ENCODE measurements around the gene DOCK11. TPM values are rescaled to one million over a fixed set of nuclear protein-coding genes. Genes with fewer than 3 reads are reported as not detected.
"Not testable (repeated sequence)": the region's sequence is repeated elsewhere in the genome, so short reads cannot be mapped to it uniquely, and the experiment has no call there.

The DOCK11 gene
- total RNA-seq, 2 experiments from 2014 or later = 27.0 to 34.7 TPM

DNA sequence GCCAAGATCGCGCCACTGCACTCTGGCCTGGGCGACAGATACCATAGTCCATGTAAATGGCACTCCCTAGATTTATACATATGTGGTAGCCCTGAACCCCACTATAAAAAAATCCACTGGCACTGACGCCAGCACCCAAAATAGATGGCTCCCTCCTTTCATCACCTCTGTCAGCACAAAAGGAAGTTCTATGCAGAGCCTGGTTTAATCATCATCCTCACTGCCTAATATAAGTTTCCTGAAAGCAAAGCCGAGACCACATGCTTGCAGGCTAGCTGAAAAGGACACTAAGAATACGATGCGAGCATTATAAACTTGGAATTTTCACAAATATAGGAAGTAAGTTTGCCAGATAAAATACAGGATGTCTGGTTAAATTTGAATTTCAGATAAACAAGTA, 27.5 kb upstream of the DOCK11 start:
- H3K9me2 ChIP-seq (ENCODE audit: insufficient read depth, low read length) = no peaks in the 10 kb centered on the region
- H3K4me2 ChIP-seq (ENCODE audit: low read length) = no peak overlapping the region
- no peak overlapping the region for H2AFZ ChIP-seq (ENCODE audit: low read length)
- no peaks in the 10 kb centered on the region for H3K4me1 ChIP-seq (ENCODE audit: insufficient read depth, low read length, poor library complexity, severe bottlenecking)
- TF ChIP-seq EZH2phosphoT487 (IDR thresholded peaks at IDR 0.05; ENCODE audit: borderline replicate concordance, low read depth, low read length) = no peak
- TF ChIP-seq, protein P1, sequence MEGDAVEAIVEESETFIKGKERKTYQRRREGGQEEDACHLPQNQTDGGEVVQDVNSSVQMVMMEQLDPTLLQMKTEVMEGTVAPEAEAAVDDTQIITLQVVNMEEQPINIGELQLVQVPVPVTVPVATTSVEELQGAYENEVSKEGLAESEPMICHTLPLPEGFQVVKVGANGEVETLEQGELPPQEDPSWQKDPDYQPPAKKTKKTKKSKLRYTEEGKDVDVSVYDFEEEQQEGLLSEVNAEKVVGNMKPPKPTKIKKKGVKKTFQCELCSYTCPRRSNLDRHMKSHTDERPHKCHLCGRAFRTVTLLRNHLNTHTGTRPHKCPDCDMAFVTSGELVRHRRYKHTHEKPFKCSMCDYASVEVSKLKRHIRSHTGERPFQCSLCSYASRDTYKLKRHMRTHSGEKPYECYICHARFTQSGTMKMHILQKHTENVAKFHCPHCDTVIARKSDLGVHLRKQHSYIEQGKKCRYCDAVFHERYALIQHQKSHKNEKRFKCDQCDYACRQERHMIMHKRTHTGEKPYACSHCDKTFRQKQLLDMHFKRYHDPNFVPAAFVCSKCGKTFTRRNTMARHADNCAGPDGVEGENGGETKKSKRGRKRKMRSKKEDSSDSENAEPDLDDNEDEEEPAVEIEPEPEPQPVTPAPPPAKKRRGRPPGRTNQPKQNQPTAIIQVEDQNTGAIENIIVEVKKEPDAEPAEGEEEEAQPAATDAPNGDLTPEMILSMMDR (conservative IDR thresholded peaks at IDR 0.05; ENCODE audit: low read length) = no peak
- ChIA-PET CTCF (ENCODE audit: unreplicated experiment) (no interaction called here), POLR2A (interaction anchor here (1.3 kb wide), 1 partner anchor 26 kb away, joined by 3 read pairs; no protein-coding TSS in a partner anchor)
- no peak overlapping the region for H3K4me3 ChIP-seq (ENCODE audit: low read depth, low read length, poor library complexity, severe bottlenecking)
- DNase-seq (ENCODE audit: low spot score) = no peak
- H3K36me3 ChIP-seq (ENCODE audit: insufficient read depth, low read length) = no peaks in the 10 kb centered on the region
- no peaks in the 10 kb centered on the region for H4K20me1 ChIP-seq (ENCODE audit: insufficient read depth, low read length)
- intact Hi-C loops (cut with micrococcal nuclease; ENCODE audit: unreplicated experiment) = no loop called here
- H3K9me3 ChIP-seq (ENCODE audit: low read length) = no peaks in the 10 kb centered on the region
- no peak overlapping the region for H3K27ac ChIP-seq (ENCODE audit: low read depth, low read length, poor library complexity, severe bottlenecking)
- no peaks in the 10 kb centered on the region for H3K79me2 ChIP-seq (ENCODE audit: insufficient read depth, low read depth, low read length)
- BruUV-seq (replicated peaks) = no TSS peak

- H3K79me2 ChIP-seq (ENCODE audit: insufficient read depth, low read depth, low read length); intact Hi-C loops (cut with micrococcal nuclease; ENCODE audit: unreplicated experiment); BruUV-seq (replicated peaks); H3K27ac ChIP-seq (ENCODE audit: low read depth, low read length, poor library complexity, severe bottlenecking); H4K20me1 ChIP-seq (ENCODE audit: insufficient read depth, low read length); H2AFZ ChIP-seq (ENCODE audit: low read length); H3K4me1 ChIP-seq (ENCODE audit: insufficient read depth, low read length, poor library complexity, severe bottlenecking); H3K36me3 ChIP-seq (ENCODE audit: insufficient read depth, low read length); H3K4me2 ChIP-seq (ENCODE audit: low read length); H3K9me3 ChIP-seq (ENCODE audit: low read length); CTCF ChIA-PET (ENCODE audit: unreplicated experiment); H3K4me3 ChIP-seq (ENCODE audit: low read depth, low read length, poor library complexity, severe bottlenecking); DNase-seq (ENCODE audit: low spot score); H3K9me2 ChIP-seq (ENCODE audit: insufficient read depth, low read length): not testable (repeated sequence)
- POLR2A ChIA-PET = interaction anchor here (0.6 kb wide), 1 partner anchor 13 kb away, joined by 3 read pairs; no protein-coding TSS in a partner anchor
These were observed 24.8 kb upstream of the DOCK11 start for GRCh38 chrX:118470721-118471347.

GRCh38 chrX:118474586-118474985, 21.0 kb upstream of the DOCK11 start:
- Histone ChIP-seq H3K4me3 (ENCODE audit: low read depth, low read length, poor library complexity, severe bottlenecking) (no peak overlapping the region), H3K4me2 (ENCODE audit: low read length) (no peak overlapping the region), H2AFZ (ENCODE audit: low read length) (no peak overlapping the region), H3K9me3 (ENCODE audit: low read length) (no peaks in the 10 kb centered on the region), H3K9me2 (ENCODE audit: insufficient read depth, low read length) (no peaks in the 10 kb centered on the region), H3K27ac (ENCODE audit: low read depth, low read length, poor library complexity, severe bottlenecking) (no peak overlapping the region), H3K4me1 (ENCODE audit: insufficient read depth, low read length, poor library complexity, severe bottlenecking) (no peaks in the 10 kb centered on the region), H3K36me3 (ENCODE audit: insufficient read depth, low read length) (no peaks in the 10 kb centered on the region), H3K79me2 (ENCODE audit: insufficient read depth, low read depth, low read length) (no peaks in the 10 kb centered on the region), H4K20me1 (ENCODE audit: insufficient read depth, low read length) (no peaks in the 10 kb centered on the region)
- no peak for TF ChIP-seq EZH2phosphoT487 (IDR thresholded peaks at IDR 0.05; ENCODE audit: borderline replicate concordance, low read depth, low read length)
- TF ChIP-seq, protein P1 (conservative IDR thresholded peaks at IDR 0.05; ENCODE audit: low read length) = no peak
- DNase-seq (ENCODE audit: low spot score) = no peak
- no TSS peak for BruUV-seq (replicated peaks)
- ChIA-PET POLR2A (interaction anchor here (0.7 kb wide), 1 partner anchor 58 kb away, joined by 4 read pairs; no protein-coding TSS in a partner anchor), CTCF (ENCODE audit: unreplicated experiment) (interaction anchor here (0.5 kb wide), 1 partner anchor 165 kb away, joined by 3 read pairs; no protein-coding TSS in a partner anchor)
- intact Hi-C loops (cut with micrococcal nuclease; ENCODE audit: unreplicated experiment) = no loop called here
